Heart left ventricle (tissue), 13 donors: ENCODE data around the gene HS6ST1.

Experiments used
- POLR2A ChIP-seq, 2 donors: fragments of 450-650 bp; IDR thresholded peaks; one replicate each; pipeline ENCODE4 v1.6.1; 2017; ENCODE audit warnings: antibody characterized with exemption in 2 of 2, mild to moderate bottlenecking in 2 of 2, moderate library complexity in 2 of 2
- TF ChIP-seq, protein P1 (sequence below), 12 donors: fragments of 200-600 bp; sonication (generic) in 4 of 12; IDR thresholded peaks; one replicate each; pipeline versions ENCODE4 v1.5.0 to v1.8.0; 2018 to 2022; ENCODE audit warnings: antibody characterized with exemption in 12 of 12, mild to moderate bottlenecking in 5 of 12
- donor health status: ischemic (EF 13 %, LVEDD 7.1; RV severe dilation, severe dysfunction).
- donor health status: DM: no; HTN: yes; CAD: no.
- donor health status: DM: no; HTN: no; CAD: no.
- donor health status: ischemic (EF 25% LVEDD 6.9; RV normal size, moderate dysfunction).
- donor health status: ischemic (EF 25% LVEDD 5.7; RV mildly dilated, moderate dysfunction).
- donor health status: ischemic (EF 35%, LVEDD 5.7; RV mildly dilated, moderate dysfunction).
- donor health status: nonischemic (EF 11% LVEDD 7.7; RV severe dilation, severe dysfunction).
- donor health status: DM: yes; HTN: yes; CAD: no.
- donor health status: PGD.
- donor health status: ischemic (EF 29% LVEDD 5.4; RV normal size, mild dysfunction).
- donor health status: nonischemic (EF 23%, LVEDD 6.1; RV moderate dilation, normal function).

DNA sequence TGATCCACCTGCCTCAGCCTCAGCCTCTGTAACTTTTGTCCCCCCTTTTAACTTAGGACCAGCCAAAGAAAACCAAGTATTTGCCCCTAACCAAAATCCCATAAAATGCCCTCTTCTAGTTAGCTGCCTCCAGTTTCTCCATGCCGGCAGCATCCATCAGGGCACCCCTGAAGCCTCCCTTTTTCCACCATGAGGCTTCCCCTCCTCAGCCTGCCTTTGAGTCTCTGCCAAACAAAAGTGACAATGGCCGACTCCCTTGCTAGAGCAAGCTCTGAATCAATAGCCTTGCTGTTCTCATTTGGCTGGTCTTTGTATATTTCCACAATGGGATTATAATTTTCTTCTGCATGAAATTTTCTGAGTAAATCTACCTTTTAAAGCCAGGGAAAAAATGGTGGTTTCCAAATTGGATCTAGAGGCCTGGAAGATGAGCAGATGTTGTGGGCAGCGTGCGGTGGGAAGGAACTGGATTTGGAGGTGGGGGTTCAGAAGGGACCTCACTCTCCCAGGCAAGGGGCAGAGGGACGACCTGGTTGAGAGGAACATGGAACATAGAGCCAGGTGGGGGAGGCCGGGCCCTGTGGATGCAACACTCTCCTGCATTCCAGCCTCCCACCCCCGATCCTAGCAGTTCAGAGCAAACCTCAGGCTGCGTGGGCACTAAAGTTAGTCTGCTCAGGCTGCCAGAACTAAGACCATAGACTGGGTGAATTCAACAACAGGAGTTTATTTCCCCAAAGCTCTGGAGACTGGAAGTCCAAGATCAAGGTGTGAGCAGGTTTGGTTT lies 80.6 kb downstream of the HS6ST1 start:
- TF ChIP-seq, protein P1, sequence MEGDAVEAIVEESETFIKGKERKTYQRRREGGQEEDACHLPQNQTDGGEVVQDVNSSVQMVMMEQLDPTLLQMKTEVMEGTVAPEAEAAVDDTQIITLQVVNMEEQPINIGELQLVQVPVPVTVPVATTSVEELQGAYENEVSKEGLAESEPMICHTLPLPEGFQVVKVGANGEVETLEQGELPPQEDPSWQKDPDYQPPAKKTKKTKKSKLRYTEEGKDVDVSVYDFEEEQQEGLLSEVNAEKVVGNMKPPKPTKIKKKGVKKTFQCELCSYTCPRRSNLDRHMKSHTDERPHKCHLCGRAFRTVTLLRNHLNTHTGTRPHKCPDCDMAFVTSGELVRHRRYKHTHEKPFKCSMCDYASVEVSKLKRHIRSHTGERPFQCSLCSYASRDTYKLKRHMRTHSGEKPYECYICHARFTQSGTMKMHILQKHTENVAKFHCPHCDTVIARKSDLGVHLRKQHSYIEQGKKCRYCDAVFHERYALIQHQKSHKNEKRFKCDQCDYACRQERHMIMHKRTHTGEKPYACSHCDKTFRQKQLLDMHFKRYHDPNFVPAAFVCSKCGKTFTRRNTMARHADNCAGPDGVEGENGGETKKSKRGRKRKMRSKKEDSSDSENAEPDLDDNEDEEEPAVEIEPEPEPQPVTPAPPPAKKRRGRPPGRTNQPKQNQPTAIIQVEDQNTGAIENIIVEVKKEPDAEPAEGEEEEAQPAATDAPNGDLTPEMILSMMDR (IDR thresholded peaks at IDR 0.05), result no peak
- TF ChIP-seq POLR2A (IDR thresholded peaks at IDR 0.05), result no peak
